ENCODE results near the gene GPC6.

Gene GPC6

DNA sequence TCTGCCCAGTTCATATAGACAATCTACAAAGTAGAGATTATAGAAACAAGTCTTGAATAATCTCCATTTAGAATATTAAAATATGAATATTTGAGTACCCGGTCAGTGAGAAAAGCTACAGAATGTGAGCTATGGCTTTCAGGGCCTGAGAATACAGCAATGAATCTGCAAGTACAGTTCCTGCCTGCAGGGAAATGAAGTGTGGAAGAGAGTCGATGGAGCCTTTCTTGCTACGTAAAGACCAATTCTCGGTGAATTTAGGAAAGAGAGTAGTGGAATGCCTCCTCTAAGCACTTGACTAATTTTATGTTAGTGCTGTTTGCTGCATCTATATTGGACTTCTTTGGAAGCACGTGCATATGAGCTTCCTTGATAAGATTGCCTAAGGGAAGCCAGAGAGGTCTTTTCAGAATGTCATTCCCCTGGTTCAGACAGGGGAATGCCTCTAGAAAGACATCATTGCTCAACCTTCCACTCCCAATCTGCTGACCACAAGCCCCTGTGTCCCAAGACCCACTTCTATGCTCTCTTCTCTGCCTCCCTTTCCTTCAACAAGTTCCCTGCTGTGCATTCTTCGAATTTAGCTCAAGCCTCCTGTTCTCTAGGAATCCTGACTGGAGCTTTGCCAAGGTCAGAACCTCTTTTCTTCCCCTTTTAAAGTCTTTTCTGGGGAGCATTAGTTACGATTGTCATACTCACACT lies 41.9 kb downstream of the GPC6 start:
- no peak for DNase-seq (ENCODE audit: low read depth)

DNA sequence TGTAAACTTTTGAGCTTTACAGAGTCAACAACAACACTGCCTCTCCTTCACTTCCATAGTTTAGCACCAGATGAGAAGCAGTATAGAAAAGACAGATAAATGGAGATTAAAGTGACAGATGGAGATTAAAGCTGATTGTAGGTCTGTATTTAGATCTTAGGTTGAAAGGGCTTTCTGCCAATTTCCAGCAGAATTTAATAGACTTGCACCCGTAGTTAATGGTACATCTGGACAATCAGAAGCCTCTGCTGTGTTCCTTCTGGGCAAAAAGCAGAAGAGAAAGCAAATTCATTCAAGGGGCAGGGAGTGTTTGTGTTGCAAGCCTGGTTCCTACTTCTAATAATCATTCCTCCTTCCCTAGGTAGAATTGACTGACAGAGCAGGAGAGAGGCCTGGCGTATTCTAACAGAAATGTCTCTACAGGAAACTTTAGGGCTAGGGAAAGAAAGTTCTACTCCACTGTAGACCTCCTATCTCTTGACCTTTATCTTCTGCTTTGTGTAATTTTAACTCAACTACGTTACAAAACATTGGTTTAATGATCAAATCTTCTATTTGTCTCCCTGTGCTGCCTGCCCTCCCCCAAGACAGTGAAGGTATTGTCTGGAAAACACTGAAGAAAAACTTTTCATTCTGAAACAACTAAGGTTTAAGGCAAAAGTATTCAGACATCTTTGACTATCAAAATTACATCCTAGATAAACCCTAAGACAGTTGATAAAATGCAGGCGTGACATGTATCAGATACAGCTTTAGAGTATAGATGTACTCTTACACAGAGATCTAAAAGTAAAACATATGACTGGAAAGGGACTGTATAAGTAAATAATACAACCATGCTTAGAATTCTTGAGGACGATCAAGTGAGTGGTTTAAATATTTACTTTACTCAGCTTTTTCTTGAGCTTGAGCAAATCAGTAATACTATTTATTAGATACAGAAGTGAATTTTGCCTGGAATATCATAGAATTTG lies 44.4 kb downstream of the GPC6 start:
- DNase-seq (ENCODE audit: low read depth), result no peak

DNA sequence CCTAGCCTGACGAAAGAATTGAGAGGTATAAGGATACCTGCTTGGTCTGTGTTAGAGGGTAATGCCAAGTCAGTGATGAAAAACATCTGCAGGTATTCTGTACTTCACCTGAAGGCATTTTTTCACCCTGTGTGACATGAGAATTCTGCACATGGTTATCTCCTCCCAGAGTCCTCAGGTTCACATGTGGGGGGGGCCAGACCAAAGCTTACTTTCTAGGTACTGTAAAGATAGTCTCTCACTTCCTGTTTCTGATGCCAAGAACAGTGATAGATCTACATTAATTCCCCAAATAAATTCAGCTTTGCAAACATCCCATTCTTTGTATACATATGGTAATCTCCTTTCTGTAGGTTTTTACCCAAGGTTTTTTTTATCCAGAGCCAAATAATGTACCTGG lies 53.4 kb downstream of the GPC6 start:
- DNase-seq (ENCODE audit: low read depth), result no peak

DNA sequence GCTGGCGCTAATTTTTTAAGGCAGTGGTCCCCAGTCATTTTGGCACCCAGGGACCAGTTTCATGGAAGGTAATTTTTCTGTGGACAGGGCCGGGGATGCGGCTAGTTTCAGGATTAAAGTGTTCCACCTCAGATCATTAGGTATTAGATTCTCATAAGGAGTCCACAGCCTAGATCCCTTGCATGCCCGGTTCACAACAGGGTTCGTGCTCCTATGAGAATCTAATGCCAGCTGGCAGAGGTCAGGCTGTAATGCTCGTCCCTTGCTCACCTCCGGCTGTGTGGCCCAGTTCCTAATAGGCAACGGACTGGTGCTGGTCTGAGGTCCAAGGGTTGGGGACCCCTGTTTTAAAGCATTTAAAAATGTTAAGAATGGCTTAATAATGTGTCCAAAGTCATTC lies 54.1 kb downstream of the GPC6 start:
- no peak for DNase-seq (ENCODE audit: low read depth)

DNA sequence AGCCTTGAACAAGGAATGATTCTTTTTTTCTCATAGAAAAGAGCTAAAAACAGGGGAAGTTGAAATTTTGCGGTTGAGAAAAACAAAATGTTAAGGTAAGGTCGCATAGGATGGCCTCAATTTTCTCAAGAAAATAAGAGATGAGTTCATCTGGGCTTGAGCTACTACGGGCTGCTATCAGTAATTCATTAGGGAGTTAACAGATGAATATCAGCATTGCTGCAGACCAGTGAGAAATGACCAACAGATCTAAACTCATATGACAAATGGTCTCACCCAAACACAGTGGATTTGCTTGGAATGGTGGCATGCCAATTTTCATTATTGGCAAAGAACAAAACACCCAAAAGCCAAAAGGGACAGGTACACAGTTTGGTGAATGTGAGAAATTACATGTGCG lies 56.6 kb downstream of the GPC6 start:
- no peak for DNase-seq (ENCODE audit: low read depth)

- DNase-seq (ENCODE audit: low read depth), result no peak
Observed at GRCh38 chr13:93284064-93284463, 57.5 kb downstream of the GPC6 start.

- no peak for DNase-seq (ENCODE audit: low read depth)
Observed at GRCh38 chr13:93286047-93286446, 59.4 kb downstream of the GPC6 start.

GRCh38 chr13:93289053-93289452 lies 62.4 kb downstream of the GPC6 start:
- DNase-seq (ENCODE audit: low read depth), result no peak

DNA sequence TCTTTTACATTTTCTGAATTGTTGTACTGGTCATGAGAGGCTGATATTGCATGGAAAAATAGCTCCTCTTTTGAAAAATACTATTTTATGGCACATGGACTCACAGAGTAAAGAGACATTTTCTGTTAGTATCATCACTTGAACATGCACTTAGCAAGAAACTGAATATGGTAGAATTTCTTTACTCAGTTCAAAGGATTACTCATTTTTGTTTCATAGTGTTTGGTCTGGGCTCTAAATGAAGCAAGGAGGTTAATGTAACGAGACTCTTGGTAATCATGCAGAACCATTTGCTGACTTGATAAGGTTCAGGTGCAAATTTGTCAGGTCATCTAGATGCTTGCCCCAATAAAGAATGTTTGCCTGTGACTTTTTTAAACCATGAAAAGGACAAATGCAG lies 63.2 kb downstream of the GPC6 start:
- DNase-seq (ENCODE audit: low read depth), result no peak

- no peak for DNase-seq (ENCODE audit: low read depth)
Observed at GRCh38 chr13:93290503-93290902, 63.9 kb downstream of the GPC6 start.

GRCh38 chr13:93292366-93292765 lies 65.8 kb downstream of the GPC6 start:
- DNase-seq (ENCODE audit: low read depth), result no peak

DNA sequence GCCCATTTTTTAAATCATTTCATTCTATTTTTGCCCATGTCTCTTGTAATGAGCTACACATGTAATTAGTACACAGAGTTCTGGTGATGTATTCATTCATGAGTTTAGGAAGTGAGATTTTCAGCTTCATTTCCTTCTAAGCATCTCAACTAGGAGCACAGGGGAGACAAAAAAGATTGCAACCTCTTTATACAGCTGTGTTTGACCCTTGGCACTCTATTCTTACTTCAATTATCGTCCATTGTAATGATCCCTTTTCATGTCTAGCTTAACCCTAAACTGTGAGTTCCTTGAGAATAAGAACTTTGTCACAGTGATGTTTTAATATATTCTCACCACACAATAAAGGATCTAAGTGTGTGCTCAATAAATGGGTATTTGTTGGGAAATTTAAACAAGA lies 67.1 kb downstream of the GPC6 start:
- no peak for DNase-seq (ENCODE audit: low read depth)

DNA sequence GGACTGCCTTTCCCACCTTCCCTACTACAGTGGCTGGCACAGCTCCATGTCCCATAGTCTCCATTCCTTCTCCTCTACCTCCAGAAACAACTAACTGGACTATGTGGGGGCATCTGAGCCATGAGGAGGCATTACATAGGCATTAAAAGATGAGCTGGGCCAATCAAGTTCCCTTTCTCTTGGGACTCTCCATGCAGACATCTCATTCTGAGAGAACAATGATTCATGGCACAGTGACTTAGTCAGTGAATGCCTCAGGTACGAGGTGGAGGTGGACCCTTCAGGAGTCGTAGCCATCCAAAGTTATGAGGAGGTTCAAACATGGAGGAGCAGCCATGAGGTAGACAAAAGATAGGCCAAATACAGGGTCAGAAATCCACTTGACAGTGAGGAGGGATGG lies 70.0 kb downstream of the GPC6 start:
- DNase-seq (ENCODE audit: low read depth), result no peak

GRCh38 chr13:93298713-93299112 lies 72.1 kb downstream of the GPC6 start:
- DNase-seq (ENCODE audit: low read depth), result no peak

- no peak for DNase-seq (ENCODE audit: low read depth)
Observed at GRCh38 chr13:93304134-93304533, 77.5 kb downstream of the GPC6 start.

- no peak for DNase-seq (ENCODE audit: low read depth)
Observed at GRCh38 chr13:93304868-93305613, 78.4 kb downstream of the GPC6 start.

DNA sequence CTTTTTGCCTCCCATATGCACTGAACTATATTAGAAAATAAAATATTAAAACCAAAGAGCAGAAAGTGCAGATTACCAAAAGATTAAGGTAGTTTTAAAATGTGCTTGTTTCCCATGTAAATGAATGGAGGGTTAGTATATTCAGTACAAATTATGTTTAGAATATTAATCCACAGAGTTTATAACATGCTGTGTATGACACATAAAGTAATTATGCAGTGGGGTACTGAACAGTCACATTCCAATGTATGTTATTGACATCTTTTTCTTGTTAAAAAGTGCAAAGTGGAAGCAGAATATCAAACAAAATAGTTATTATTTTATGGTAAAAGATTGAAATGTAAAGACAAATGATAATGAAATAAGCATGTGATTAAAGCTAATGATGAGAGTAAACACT lies 79.3 kb downstream of the GPC6 start:
- DNase-seq (ENCODE audit: low read depth), result no peak

DNA sequence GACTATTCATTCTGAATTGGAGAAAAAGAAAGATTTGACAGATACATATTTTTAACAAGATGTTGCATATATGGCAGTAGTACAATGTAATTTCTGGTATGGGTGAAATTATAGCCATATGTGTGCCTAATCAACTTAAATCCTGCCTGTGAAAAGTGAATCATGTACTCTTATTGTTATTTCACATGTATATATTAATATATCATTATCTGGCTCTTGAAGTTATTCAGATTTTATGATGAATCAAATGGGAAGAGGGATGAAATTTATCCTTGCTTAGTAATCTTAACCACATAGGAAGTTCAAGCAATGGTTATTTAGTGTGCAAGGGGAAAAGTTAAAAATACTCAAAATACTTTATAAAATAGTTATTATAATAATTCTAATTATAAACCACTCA lies 80.5 kb downstream of the GPC6 start:
- no peak for DNase-seq (ENCODE audit: low read depth)

DNA sequence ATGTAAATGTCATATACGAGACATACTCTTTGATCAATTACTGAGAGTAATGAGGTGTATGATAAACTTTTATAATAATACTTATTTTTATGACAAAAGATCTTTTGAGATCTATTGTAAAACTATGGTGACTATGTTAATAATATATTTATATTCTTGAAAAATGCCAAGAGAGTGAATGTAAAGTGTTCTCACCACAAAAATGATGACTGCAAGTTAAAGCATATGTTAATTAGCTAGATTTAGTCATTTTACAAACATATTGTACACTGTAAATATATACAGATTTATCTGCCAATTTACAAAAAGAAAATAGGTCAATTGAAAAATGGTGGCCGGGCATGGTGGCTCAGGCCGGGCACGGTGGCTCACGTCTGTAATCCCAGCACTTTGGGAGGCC lies 81.0 kb downstream of the GPC6 start:
- no peak for DNase-seq (ENCODE audit: low read depth)

DNA sequence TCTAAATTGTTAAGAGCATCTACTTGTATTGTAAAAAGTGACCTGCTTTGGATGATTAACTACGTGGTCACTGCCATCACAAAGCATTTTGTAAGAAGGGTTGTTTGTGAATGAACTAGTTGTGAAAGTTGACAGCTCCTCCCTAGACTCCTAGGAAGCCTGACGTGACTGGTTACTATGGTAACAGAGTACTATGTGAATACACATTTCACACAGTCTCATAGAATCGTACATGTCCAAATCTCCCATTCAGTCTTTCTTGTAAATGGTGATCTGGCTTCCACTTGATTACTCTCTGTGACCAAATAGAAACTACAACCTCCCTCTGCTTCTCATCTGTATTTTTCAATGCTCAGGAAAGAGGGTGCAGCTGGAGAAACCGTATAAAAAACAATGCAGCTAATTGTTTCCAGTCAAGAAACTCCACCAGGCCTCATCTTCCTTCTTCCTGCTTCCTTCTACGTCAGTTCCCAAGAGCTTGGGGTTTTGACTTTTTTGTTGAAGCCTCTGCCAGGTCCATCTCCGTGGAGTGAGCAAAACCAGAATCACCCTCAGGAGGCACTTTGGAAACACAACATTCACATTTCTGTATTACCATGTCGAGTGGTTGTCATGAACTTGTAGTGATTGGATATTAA lies 83.4 kb downstream of the GPC6 start:
- peak; percentile 53 for DNase-seq (ENCODE audit: low read depth)

- DNase-seq (ENCODE audit: low read depth), result no peak
Observed at GRCh38 chr13:93316841-93317240, 90.2 kb downstream of the GPC6 start.
